ENCODE data around the gene RNASE4. TPM values are rescaled to one million over a fixed set of nuclear protein-coding genes. Genes with fewer than 3 reads are reported as not detected.

Gene RNASE4
- total RNA-seq, 1 donor from 2014 or later: 42.5 TPM

- Histone ChIP-seq H3K36me3 (no peaks in the 10 kb centered on the region), H3K27me3 (no peaks in the 10 kb centered on the region), H3K4me1 (peaks cover 19% of the 10 kb centered on the region), H3K4me3 (peak overlapping the region; percentile 73), H3K9me3 (no peaks in the 10 kb centered on the region), H3K27ac (peak overlapping the region; percentile 100)
- TF ChIP-seq, protein P1, sequence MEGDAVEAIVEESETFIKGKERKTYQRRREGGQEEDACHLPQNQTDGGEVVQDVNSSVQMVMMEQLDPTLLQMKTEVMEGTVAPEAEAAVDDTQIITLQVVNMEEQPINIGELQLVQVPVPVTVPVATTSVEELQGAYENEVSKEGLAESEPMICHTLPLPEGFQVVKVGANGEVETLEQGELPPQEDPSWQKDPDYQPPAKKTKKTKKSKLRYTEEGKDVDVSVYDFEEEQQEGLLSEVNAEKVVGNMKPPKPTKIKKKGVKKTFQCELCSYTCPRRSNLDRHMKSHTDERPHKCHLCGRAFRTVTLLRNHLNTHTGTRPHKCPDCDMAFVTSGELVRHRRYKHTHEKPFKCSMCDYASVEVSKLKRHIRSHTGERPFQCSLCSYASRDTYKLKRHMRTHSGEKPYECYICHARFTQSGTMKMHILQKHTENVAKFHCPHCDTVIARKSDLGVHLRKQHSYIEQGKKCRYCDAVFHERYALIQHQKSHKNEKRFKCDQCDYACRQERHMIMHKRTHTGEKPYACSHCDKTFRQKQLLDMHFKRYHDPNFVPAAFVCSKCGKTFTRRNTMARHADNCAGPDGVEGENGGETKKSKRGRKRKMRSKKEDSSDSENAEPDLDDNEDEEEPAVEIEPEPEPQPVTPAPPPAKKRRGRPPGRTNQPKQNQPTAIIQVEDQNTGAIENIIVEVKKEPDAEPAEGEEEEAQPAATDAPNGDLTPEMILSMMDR (IDR thresholded peaks at IDR 0.05): no peak
- DNase-seq (no peak), ATAC-seq (no peak)
- intact Hi-C loops (cut with DNase I): loop anchor here (10.0 kb wide), 1 partner anchor 66 kb away; no protein-coding TSS in a partner anchor
Measured at GRCh38 chr14:20680363-20680762, 4.0 kb upstream of the RNASE4 start.

DNA sequence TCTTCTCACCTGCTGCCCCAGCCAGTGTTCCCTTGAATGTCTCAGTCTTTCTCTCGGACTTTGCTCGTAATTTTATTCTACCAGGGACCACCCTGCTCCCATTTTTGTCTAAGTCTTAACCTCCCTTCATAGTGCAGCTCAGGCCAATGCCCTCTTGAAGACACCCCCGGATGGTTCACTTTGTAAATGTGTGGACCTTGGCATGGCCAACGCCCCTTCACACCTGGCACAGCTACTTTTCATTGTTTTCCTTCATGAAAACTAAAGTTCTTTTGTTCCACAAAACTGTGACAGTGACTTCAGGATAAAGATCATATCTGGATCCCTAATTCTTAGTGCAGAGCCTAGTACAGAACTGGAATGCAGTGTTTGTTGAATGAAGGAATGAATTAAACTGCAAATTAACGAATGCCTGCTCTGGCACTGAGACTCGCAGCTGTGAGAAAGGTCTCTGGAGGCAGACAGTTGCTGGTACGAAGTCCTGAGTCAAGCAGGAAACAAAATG, 3.5 kb upstream of the RNASE4 start:
- Histone ChIP-seq H3K27ac (peak overlapping the region; percentile 100), H3K36me3 (no peaks in the 10 kb centered on the region), H3K9me3 (no peaks in the 10 kb centered on the region), H3K4me1 (peaks cover 21% of the 10 kb centered on the region), H3K4me3 (peak overlapping the region; percentile 73), H3K27me3 (no peaks in the 10 kb centered on the region)
- intact Hi-C loops (cut with DNase I): loop anchor here (10.0 kb wide), 1 partner anchor 66 kb away; no protein-coding TSS in a partner anchor
- ATAC-seq: peak; percentile 3
- DNase-seq: no peak
- TF ChIP-seq, protein P1 (IDR thresholded peaks at IDR 0.05): no peak

DNA sequence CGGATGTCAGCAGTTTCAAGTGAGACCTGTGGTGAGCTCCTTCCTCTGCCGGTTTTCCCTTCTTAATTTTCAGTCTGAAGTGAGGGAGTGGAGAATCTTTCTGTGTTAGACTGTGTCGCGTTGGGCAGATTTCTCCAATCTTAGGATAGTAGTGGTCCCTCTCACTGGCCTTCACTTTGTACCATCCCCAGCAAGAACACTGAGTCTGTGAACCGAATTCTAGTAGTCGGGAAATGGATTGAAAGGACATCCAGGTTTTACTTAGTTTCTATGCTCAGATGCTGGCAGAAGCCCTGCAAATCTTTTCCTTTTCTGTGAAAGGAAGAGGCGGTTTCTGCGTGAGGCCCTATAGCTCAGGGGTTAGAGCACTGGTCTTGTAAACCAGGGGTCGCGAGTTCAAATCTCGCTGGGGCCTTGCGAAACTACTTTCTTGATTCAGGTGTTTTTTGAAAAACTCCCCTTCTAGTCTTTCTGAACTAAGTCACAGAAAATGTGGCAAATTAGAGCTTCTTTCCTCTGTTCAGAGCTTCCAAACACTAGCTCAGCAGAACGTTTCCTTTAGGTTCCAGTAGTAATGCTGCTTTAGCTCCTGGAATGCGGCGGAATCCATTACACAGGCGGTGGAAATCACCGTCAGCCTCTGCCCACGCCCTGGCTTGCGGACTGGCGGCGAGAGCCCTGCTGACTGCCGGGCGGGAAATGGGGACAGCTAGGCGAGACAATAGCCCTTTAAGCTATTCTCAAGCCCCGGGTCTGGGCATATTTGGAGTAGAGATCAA, 2.8 kb upstream of the RNASE4 start:
- TF ChIP-seq, protein P1 (IDR thresholded peaks at IDR 0.05): no peak
- peaks cover 21% of the 10 kb centered on the region for H3K4me1 ChIP-seq
- H3K36me3 ChIP-seq: no peaks in the 10 kb centered on the region
- intact Hi-C loops (cut with DNase I): loop anchor here (10.0 kb wide), 1 partner anchor 67 kb away; no protein-coding TSS in a partner anchor
- H3K27ac ChIP-seq: peak overlapping the region; percentile 100
- peak; percentile 84 for DNase-seq
- ATAC-seq: peak; percentile 44
- no peaks in the 10 kb centered on the region for H3K9me3 ChIP-seq
- H3K4me3 ChIP-seq: peak overlapping the region; percentile 73
- no peaks in the 10 kb centered on the region for H3K27me3 ChIP-seq

DNA sequence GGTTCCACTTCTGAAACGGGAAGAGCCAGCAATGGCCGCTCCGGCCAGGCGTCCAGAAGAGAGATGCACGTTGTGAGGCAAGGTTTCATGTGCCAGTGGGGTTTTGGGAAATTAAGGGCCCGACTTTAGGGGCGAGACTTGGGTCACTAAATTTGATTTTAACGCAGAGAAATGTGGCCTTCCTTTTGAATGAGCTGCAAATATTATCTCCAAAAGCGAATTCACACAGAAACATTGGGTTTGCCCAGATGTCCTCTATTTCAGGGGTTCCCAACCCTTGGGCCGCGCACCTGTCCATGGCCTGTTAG, 2.3 kb upstream of the RNASE4 start:
- peak overlapping the region; percentile 100 for H3K27ac ChIP-seq
- intact Hi-C loops (cut with DNase I): loop anchor here (10.0 kb wide), 1 partner anchor 67 kb away; no protein-coding TSS in a partner anchor
- TF ChIP-seq, protein P1 (IDR thresholded peaks at IDR 0.05): no peak
- peak overlapping the region; percentile 73 for H3K4me3 ChIP-seq
- H3K4me1 ChIP-seq: peaks cover 26% of the 10 kb centered on the region
- DNase-seq (no peak), ATAC-seq (no peak)
- H3K36me3 ChIP-seq: no peaks in the 10 kb centered on the region
- H3K9me3 ChIP-seq: no peaks in the 10 kb centered on the region
- no peaks in the 10 kb centered on the region for H3K27me3 ChIP-seq

DNA sequence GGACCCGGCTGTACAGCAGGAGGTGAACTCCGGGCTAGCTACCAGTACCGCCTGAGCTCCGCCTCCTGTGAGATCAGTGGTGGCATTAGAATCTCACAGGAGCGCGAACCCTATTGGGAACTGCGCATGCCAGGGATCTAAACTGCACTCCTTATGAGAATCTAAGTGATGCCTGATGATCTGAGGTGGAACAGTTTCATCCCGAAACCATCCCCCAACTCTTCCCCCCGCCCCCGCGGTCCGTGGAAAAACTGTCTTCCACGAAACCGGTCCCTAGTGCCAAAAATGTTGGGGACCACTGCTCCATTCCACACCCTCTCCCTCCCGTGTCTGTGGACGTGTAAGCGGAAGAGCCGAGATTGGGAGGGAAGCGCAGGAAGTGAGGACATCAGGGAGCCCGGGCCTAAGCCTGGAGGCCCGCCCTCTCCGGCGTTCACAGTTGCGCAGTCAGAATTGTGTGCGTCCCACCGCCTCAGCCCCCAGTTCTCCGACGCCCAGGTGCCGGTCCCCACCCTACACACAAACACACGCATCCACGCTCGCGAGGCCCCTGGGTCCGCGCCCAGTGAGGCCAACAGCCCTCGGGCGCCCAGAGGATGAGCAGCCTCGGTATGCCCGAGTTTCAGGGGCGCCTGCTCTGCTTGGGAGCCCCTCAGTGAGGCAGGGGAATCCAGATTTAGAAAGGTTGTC, 1.8 kb upstream of the RNASE4 start:
- ATAC-seq (peak; percentile 87), DNase-seq (peak; percentile 93)
- Histone ChIP-seq H3K4me3 (peak overlapping the region; percentile 73), H3K27me3 (no peaks in the 10 kb centered on the region), H3K9me3 (no peaks in the 10 kb centered on the region), H3K36me3 (no peaks in the 10 kb centered on the region), H3K27ac (peak overlapping the region; percentile 100), H3K4me1 (peaks cover 30% of the 10 kb centered on the region)
- intact Hi-C loops (cut with DNase I): loop anchor here (10.0 kb wide), 1 partner anchor 68 kb away; no protein-coding TSS in a partner anchor
- TF ChIP-seq, protein P1 (IDR thresholded peaks at IDR 0.05): no peak

Data from upper lobe of right lung (tissue), 1 donor.